ENCODE results near the gene ZIC1.

Gene ZIC1

GRCh38 chr3:147414390-147415138 is 5.4 kb downstream of the ZIC1 start (continued):
- no peak for TF ChIP-seq OSR1 (CRISPR knock-in tag; IDR thresholded peaks at IDR 0.05)
- no peak for TF ChIP-seq CSRNP3 (CRISPR knock-in tag; IDR thresholded peaks at IDR 0.05)
- TF ChIP-seq ZFP30 (CRISPR knock-in tag; IDR thresholded peaks at IDR 0.05), result no peak
- no peak for TF ChIP-seq ZFP3 (CRISPR knock-in tag; IDR thresholded peaks at IDR 0.05)
- no peak for TF ChIP-seq CREB5 (CRISPR knock-in tag; IDR thresholded peaks at IDR 0.05; ENCODE audit: low read depth)

GRCh38 chr3:147415286-147415685 is 6.1 kb downstream of the ZIC1 start:
- no peak for TF ChIP-seq TSHZ2 (CRISPR knock-in tag; IDR thresholded peaks at IDR 0.05)
- TF ChIP-seq ZNF70 (CRISPR knock-in tag; IDR thresholded peaks at IDR 0.05), result no peak
- no peak for TF ChIP-seq ISL1 (CRISPR knock-in tag; IDR thresholded peaks at IDR 0.05)
- no peak for TF ChIP-seq CSDC2 (CRISPR knock-in tag; IDR thresholded peaks at IDR 0.05)

GRCh38 chr3:147415874-147416273 is 6.7 kb downstream of the ZIC1 start:
- ATAC-seq, result no peak
- TF ChIP-seq PATZ1 (CRISPR knock-in tag; IDR thresholded peaks at IDR 0.05; ENCODE audit: borderline replicate concordance), result no peak
- no peak for TF ChIP-seq ISL1 (CRISPR knock-in tag; IDR thresholded peaks at IDR 0.05)
- TF ChIP-seq POU6F1 (CRISPR knock-in tag; IDR thresholded peaks at IDR 0.05; ENCODE audit: borderline replicate concordance, low read depth), result no peak

More at GRCh38 chr3:147415286-147415685, 6.1 kb downstream of the ZIC1 start:
- no peak for ATAC-seq

GRCh38 chr3:147416931-147417330 is 7.8 kb downstream of the ZIC1 start:
- TF ChIP-seq ZFP3 (CRISPR knock-in tag; IDR thresholded peaks at IDR 0.05) (no peak), TSHZ2 (CRISPR knock-in tag; IDR thresholded peaks at IDR 0.05) (no peak)
- ATAC-seq, result no peak
